ENCODE data around the gene WASHC2A.
"Not testable (repeated sequence)": the region's sequence is repeated elsewhere in the genome, so short reads cannot be mapped to it uniquely, and the experiment has no call there.

DNA sequence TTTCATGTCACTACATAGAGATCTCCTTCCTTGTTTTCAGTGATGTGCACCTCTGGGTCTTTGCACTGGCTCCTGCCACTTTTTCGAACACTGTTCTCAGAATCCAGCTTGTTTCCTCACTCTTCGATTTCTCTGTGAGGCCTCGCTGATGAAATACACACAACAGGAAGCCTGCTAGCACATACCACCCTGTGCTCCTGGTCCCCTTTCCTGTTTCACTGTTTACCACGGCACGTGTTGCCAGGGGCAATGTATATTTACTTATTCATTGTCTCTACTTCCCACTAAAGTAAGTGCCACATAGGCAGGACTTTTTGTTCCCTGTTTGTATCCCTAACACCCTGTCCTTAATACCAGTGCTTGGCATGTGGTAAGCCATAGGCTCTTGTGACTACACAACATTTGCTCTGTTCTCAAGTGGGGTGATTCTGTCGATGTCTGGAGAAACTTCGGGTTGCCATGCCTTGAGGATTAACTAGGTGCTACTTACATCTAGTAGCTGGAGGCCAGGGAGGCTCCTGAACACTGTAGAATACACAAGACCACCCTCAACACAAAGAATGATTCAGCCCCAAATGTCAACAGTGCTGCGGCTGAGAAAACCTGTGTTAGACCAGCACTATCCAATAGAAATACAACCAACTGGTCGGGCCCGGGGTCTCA is 75.9 kb downstream of the WASHC2A start:
- TF ChIP-seq, protein P1, sequence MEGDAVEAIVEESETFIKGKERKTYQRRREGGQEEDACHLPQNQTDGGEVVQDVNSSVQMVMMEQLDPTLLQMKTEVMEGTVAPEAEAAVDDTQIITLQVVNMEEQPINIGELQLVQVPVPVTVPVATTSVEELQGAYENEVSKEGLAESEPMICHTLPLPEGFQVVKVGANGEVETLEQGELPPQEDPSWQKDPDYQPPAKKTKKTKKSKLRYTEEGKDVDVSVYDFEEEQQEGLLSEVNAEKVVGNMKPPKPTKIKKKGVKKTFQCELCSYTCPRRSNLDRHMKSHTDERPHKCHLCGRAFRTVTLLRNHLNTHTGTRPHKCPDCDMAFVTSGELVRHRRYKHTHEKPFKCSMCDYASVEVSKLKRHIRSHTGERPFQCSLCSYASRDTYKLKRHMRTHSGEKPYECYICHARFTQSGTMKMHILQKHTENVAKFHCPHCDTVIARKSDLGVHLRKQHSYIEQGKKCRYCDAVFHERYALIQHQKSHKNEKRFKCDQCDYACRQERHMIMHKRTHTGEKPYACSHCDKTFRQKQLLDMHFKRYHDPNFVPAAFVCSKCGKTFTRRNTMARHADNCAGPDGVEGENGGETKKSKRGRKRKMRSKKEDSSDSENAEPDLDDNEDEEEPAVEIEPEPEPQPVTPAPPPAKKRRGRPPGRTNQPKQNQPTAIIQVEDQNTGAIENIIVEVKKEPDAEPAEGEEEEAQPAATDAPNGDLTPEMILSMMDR (IDR thresholded peaks at IDR 0.05), result not testable (repeated sequence)
- not testable (repeated sequence) for TF ChIP-seq POLR2A (IDR thresholded peaks at IDR 0.05)
